Measurements from ENCODE around the gene ODF4.

DNA sequence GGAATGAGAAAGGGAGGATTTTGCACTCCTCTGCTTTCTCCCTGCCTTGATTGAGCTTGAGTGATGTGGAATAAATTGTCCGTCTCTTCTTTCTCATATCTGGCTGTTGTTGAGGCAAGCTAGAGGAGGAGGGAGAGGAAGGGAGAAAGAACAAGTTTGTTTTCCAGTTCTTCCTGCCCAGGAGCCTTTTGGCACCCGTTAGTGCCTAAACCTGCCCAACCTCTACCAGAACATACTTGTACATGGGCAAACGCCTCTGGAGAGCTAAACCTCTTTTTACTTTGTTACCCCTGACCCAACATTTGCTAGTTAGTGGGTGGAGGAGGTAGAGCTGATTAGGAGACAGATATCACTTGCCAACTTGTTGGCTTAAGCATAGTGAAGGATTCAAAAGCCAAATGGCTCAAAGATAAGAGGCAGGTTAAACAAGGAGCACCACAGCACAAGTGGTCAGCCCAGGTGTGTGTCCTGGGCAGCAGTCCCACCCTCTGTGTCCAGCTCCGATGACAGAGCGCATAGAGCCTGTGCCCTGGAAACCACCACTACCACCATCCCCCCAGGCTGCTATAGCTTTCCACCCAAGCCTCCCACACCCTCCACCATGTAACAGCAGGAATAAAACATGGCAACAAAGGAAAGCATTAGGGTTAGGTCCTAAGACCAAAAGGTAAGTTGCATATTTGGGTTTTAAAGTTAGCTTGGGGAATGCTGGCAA, 6.5 kb downstream of the ODF4 start:
- TF ChIP-seq, protein P1, sequence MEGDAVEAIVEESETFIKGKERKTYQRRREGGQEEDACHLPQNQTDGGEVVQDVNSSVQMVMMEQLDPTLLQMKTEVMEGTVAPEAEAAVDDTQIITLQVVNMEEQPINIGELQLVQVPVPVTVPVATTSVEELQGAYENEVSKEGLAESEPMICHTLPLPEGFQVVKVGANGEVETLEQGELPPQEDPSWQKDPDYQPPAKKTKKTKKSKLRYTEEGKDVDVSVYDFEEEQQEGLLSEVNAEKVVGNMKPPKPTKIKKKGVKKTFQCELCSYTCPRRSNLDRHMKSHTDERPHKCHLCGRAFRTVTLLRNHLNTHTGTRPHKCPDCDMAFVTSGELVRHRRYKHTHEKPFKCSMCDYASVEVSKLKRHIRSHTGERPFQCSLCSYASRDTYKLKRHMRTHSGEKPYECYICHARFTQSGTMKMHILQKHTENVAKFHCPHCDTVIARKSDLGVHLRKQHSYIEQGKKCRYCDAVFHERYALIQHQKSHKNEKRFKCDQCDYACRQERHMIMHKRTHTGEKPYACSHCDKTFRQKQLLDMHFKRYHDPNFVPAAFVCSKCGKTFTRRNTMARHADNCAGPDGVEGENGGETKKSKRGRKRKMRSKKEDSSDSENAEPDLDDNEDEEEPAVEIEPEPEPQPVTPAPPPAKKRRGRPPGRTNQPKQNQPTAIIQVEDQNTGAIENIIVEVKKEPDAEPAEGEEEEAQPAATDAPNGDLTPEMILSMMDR (tag by site-specific recombination; IDR thresholded peaks at IDR 0.05), result no peak
- TF ChIP-seq ZNF223 (tag by site-specific recombination; IDR thresholded peaks at IDR 0.05), result no peak
- no peak for TF ChIP-seq SP2 (tag by site-specific recombination; IDR thresholded peaks at IDR 0.05)
- no peak for TF ChIP-seq ZNF394 (tag by site-specific recombination; IDR thresholded peaks at IDR 0.05; ENCODE audit: borderline replicate concordance)
- TF ChIP-seq, protein P2, sequence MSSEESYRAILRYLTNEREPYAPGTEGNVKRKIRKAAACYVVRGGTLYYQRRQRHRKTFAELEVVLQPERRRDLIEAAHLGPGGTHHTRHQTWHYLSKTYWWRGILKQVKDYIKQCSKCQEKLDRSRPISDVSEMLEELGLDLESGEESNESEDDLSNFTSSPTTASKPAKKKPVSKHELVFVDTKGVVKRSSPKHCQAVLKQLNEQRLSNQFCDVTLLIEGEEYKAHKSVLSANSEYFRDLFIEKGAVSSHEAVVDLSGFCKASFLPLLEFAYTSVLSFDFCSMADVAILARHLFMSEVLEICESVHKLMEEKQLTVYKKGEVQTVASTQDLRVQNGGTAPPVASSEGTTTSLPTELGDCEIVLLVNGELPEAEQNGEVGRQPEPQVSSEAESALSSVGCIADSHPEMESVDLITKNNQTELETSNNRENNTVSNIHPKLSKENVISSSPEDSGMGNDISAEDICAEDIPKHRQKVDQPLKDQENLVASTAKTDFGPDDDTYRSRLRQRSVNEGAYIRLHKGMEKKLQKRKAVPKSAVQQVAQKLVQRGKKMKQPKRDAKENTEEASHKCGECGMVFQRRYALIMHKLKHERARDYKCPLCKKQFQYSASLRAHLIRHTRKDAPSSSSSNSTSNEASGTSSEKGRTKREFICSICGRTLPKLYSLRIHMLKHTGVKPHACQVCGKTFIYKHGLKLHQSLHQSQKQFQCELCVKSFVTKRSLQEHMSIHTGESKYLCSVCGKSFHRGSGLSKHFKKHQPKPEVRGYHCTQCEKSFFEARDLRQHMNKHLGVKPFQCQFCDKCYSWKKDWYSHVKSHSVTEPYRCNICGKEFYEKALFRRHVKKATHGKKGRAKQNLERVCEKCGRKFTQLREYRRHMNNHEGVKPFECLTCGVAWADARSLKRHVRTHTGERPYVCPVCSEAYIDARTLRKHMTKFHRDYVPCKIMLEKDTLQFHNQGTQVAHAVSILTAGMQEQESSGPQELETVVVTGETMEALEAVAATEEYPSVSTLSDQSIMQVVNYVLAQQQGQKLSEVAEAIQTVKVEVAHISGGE (tag by site-specific recombination; conservative IDR thresholded peaks at IDR 0.05; ENCODE audit: low read depth), result no peak
- no peak for TF ChIP-seq MZF1 (tag by site-specific recombination; IDR thresholded peaks at IDR 0.05; ENCODE audit: borderline replicate concordance)
- TF ChIP-seq ZNF837 (tag by site-specific recombination; IDR thresholded peaks at IDR 0.05), result no peak
- TF ChIP-seq ZNF169 (tag by site-specific recombination; IDR thresholded peaks at IDR 0.05), result no peak

All from HEK293 (cell line).